Femur (tissue), 1 donor: Measurements from ENCODE around the gene DNHD1.

Source experiments
- DNase-seq: peaks from one replicate; pipeline ENCODE4 v3.0.0-alpha.2; 2017

The DNHD1 gene

DNA sequence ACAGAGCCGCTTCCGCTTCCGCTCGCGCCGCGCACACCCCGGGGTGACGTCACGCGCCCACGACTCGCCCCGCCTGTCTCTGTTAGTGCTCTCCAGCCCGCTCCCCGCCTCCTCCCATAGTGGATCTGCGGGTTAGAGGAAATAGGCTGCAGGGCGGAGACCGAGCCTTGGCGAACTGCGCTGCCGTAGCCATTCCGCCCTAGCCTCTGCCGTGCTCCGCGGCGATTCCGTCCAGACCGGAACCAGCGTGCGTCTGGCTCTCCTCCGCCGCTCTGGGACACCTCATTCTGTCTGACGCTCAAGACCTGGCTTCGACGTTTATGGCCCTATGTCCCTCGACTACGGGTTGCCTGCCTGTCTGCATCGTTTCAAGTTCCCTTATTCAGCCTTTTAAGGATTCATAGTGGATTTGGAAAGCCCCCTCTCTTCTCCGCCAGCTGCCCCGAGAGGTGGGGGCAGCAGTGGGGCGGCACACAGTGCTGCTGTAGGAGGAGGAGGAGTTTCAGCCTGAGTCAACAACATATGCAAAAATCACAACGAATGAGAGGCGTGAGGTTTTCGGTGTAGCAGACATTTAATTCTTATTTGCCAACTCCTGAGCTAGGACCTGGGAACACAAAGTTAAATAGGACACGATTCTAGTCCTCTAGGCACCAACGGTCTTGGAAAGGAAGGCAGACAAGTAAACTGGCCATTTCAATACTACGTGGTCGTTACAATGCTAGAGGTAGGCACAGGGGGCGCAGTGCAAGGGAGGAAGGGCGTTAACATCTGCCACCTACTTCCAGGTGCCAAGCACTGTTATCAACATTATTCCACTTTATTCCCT lies 115.3 kb downstream of the DNHD1 start, which contains the start of gene TAF10:
TSS of gene TAF10 (minus strand) at position 4 of the 829 bp plus-strand sequence. CDS start 27 bp downstream, outside the sequence.
- DNase-seq = peak; percentile 98

DNA sequence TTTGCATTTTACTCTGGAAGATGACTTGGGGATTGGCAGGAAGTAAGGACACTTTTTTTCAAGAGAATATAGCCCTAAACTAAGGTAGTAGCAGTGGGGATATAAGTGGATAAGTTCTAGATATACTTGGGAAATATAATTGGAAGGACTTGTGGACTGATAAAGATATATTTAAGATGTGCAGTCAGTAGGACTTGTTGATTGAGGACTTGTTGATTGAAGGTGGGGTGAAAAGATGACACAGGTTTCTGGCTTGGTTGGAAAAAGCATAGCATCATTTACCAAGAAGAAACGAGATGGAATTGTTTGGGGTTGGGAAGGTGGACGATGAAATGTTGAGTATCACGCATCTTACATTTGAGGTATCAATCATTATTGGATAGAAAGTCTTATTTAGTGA lies 116.4 kb downstream of the DNHD1 start:
- DNase-seq = peak; percentile 7

DNA sequence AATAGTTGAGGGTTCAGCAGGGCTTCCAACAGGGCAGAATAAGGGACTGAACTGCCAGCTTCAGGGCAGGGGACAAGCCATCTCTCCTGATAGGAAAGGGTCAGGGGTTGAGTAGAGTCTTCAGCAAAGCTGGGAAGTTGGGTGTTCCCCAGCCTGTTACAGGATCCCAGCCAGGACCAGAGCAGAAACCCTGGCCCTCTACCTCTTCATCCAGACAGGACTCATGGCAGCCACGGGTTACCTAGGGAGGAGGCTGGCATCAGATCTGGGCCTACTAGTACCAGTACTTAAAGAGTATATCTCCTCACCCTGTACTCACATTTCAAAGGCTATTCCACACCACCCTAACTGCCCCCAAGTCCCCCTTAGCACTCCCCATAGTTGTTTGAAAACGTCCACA lies 117.4 kb downstream of the DNHD1 start:
- peak; percentile 12 for DNase-seq

DNA sequence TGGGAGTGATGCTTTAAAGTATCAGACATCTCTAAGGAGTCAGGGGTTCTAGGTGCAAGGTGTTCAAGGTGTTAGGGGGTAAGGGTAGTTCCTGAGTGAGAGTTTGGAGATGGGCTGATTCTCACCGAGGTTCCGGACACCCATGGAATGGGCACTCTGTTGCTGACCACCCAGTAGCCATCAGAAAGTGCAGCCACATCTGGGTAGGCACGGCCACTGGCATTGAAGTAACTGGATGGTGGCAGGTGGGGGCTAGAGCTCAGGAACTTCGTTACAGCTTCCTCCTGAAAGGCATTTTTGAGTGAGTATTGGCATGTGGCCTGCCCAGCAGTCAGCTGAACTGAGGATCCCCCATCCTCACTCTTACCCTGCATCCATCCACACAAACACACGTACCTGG lies 118.0 kb downstream of the DNHD1 start:
- no peak for DNase-seq

DNA sequence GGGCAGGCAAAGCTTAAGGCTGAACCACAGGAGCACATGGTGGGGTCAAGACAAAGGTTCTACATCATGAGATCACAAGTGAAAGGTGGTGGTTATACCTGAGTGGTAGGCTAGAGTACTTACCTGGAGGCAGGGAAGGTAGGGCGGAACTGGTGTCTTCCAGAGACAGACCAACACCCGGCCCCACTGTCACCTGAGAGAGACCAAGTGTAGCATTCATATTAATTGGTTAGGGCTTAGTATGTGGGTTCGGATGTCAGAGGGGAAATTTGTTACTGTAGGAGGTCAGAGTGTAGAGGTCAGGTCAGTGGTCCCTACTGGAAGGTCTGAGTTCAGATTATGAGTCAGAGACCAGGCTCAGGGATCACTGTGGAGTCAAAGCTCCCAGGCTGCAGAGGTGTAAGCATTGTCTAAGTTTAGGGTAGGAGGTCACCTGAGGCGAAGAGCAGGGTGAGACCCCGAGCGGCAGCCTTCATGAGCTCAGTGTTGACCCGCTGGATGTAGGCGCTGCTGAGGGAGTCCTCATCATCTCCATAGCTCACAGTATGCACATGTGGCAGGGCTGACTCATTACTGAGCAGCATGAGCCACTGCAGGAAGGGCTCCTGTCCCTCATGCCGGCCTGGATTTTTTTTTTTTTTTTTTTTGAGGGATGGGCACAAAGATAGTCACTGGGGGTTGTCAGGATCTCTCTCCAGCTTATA lies 119.0 kb downstream of the DNHD1 start:
- DNase-seq = no peak

DNA sequence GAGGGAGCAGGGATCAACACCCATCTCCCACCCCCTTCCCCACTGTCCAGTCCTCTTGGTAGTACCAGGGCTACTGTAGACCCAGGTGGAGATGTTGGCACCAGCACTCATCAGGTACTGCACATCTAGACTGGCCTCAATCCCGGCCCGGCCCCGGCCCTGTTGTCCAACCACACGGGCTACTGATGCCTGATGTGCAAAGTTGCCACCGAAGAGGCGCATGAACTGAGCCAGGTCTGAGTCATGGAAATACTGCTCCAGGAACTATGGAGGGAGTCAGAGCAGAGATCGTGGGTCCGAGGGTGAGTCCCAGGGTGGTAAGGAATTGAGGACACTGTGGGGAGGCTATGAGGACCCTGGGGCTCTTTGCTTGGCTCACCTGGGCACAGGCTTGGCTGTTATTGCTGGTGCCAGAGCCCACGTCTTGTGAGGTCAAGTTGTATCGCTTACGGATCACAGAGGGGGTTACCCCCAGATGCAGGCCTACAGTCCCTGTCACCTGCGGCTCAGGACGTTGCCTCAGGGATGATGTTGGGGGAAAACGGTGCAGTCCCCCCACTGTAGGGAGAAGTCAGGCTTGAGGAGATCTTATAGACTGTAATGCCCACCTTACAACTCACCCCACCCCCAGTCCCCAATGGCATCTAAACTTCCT lies 119.6 kb downstream of the DNHD1 start:
- no peak for DNase-seq

DNA sequence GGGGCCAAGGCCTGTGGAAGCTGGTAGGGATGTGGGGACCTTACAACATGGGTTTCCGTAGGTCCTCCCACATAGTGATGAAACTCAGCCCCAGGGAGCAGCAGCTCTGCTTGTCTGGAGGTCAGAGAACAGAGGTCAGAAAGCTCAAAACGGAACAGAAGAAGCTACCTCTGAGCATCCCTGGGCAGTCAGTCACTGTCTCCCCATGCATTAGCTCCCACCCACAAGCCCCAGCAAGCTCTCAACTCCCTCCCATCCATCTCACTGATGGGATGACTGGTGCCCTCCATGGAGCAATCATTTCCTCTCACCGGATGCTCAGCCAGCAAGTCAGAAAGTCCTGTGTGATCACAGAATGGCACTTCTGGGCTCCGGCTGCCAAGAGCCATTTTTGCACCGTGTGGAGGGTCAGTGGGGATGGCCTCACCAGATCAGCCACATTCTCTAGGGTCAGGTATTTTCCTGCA lies 120.3 kb downstream of the DNHD1 start:
- no peak for DNase-seq

DNA sequence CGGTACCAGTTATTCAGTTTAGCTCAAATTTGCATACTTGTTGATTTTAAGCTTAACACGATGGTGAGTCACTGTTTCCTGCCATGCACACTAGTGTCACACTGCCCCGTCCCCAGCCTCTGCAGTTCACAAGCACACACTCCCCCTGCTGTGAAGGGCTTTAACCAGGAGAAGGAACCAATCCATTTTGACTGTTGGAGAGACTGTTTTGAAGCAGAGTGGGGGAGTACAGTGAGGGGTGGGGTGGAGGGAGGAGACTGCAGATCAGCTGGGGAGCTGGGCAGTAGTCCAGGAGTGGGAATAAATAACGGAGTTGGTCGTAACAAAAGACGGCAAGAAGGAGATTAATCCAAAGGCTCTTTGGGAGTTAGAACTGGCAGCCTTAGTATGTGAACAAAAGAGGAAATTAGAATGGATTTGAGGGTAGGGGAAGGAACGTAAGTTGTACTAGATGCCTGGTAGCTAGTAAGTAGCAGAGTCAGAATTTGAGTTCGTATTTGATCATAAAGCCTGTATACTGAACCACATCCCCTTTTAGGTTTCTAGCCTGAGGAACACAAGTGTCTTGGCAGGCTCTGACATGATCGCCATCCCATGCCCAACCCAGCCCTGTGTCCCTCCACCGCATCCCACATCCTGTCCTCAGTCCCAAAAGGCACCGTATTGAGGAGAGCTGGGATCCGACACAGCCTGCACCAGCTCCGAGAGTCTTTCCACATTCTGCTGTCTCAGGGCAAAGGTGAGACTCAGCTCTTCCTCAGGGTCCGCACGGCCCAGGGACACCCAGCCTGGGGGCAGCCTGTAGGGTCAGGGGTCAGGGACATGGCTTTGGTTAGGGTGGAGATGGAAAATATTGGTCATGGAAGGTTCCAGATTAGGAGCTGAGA lies 121.3 kb downstream of the DNHD1 start:
- DNase-seq = peak; percentile 65

DNA sequence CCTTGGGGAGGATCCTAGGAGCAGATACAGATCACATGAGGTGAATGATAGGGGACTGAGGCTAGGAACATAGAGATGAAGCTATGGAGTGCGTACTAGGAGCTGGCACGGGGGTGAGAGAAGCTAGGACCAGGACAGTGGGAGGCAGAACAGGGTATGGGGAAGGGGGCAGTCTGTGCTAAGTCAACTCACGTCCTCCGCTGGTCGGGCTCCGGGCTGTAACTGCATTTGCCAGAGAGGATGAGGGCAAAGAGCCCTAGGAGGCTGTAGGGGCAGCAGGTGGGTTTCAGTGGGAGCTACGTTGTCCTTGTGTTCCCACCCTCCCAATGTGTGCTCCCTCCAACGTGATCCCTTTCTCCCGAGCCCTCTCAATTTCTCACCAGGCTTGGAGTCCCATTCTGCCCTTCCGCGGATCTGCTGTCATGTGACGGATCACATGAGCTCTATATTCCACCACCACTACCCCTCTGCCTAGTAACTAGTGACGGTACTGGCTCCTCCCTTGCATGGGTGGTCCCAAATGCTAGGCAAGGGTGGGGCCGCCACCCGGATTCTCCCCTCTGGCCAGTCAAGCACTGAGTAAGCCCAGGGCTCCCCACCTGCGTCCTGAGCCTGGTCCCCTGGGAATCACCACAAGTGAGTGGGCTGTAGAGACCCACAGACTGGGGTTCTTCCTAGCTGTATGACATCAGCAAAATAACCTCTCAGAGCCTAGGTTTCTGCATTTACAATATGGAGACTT lies 122.1 kb downstream of the DNHD1 start, which contains the start of gene TPP1:
TSS of gene TPP1 (minus strand) at position 419 of the 742 bp plus-strand sequence. CDS start at position 397, 22 bp downstream.
- peak; percentile 96 for DNase-seq

DNA sequence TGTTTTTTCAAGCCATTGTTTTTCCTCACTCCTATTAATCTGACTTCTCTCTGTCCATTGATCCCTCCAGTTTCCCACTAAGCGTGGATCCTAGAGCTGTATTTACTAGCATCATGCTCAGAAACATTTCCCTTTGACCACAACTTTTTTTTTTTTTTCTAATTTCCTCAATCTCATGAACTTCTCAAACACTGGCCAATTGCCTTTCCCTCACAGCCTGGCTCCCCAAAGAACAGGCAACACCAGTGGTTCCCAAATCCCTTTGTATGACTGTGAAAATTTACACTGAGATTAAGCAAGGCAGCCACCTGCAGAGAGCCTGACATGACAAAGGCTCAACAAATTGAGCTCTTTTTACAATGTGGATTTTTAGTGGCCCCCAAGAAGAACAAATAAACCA lies 123.6 kb downstream of the DNHD1 start:
- DNase-seq = no peak
